Activated T-helper 17 cell treated with anti-CD3 and anti-CD28 coated beads, Interleukin-2, amount 50 U/mL, for 72 hours (primary cell): ENCODE results near the gene ADAMTS14. TPM values are rescaled to one million over a fixed set of nuclear protein-coding genes. Genes with fewer than 3 reads are reported as not detected.

Experiments used
- ATAC-seq: fragments of 150-1000 bp; cut with Tn5 transposase; replicated peaks from 2 replicates; pipeline ENCODE4 v1.10.0; 2021; ENCODE audit warnings: mild to moderate bottlenecking, moderate library complexity
- H3K27ac Mint-ChIP-seq: one replicate; pipeline ENCODE4 v1.8.0; 2022; ENCODE audit warnings: mixed read lengths
- H3K27me3 Mint-ChIP-seq: one replicate; pipeline ENCODE4 v1.8.0; 2022; ENCODE audit warnings: mixed read lengths
- H3K36me3 Mint-ChIP-seq: one replicate; pipeline ENCODE4 v1.8.0; 2022; ENCODE audit warnings: low read depth, mild to moderate bottlenecking, mixed read lengths
- H3K4me1 Mint-ChIP-seq: one replicate; pipeline ENCODE4 v1.8.0; 2022; ENCODE audit warnings: mixed read lengths
- H3K4me3 Mint-ChIP-seq: one replicate; pipeline ENCODE4 v1.8.0; 2022; ENCODE audit warnings: mild to moderate bottlenecking, mixed read lengths
- H3K9me3 Mint-ChIP-seq: one replicate; pipeline ENCODE4 v1.8.0; 2022; ENCODE audit warnings: mixed read lengths
- total RNA-seq, 2 donors: library from RNA; stranded (reverse); gene quantifications; one replicate each; pipeline ENCODE4 v1.2.3, GENCODE V29; 2022

The ADAMTS14 gene
- total RNA-seq, 2 donors from 2014 or later, result 0.06 to 0.19 TPM

DNA sequence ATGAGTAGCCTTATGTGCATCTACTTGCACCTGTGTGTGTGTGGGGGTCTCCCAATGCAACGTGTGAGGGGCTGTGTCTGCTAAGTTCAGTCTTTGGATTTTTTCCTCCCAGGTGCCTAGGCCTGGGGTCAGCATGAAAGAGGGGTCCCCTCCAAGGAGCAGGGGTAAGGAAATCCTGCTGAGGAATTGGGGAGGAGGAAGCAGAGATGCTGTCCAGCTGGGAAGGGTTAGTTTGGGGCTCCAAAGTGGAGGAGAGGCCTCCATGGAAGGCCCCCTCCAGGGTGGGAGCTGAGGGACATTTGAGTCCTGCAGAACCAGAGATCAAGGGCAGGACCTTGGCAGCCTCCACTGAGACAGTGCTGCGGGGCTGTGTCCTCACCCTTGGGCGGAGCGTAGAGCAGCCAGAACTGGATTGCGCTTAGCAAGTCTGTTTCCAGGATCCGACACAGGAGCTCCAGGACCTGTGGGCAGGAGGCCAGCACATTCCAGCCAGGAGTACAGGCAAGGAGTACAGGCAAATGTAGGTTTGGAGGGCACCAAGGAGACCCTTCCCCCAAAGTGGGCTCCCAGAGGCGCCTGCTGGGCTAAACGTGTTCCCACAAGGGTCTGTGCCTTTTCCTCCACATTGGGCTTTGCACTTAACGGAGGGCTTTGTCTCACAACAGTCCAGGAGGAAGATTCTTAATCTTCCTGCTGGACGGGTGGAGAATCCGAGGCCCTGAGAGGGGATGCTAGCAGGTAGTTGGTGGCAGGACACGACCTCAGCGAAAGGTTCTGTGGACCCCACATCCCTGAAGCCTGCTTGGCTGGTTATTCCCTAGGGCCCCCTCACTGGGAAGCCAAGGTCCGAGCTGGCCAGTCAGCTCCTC lies 102.7 kb downstream of the ADAMTS14 start:
- Mint-ChIP-seq H3K27ac (peak overlapping the region; percentile 10), H3K4me3 (no peak overlapping the region), H3K36me3 (no peaks in the 10 kb centered on the region), H3K9me3 (no peaks in the 10 kb centered on the region), H3K27me3 (no peaks in the 10 kb centered on the region), H3K4me1 (no peaks in the 10 kb centered on the region)
- ATAC-seq, result no peak

DNA sequence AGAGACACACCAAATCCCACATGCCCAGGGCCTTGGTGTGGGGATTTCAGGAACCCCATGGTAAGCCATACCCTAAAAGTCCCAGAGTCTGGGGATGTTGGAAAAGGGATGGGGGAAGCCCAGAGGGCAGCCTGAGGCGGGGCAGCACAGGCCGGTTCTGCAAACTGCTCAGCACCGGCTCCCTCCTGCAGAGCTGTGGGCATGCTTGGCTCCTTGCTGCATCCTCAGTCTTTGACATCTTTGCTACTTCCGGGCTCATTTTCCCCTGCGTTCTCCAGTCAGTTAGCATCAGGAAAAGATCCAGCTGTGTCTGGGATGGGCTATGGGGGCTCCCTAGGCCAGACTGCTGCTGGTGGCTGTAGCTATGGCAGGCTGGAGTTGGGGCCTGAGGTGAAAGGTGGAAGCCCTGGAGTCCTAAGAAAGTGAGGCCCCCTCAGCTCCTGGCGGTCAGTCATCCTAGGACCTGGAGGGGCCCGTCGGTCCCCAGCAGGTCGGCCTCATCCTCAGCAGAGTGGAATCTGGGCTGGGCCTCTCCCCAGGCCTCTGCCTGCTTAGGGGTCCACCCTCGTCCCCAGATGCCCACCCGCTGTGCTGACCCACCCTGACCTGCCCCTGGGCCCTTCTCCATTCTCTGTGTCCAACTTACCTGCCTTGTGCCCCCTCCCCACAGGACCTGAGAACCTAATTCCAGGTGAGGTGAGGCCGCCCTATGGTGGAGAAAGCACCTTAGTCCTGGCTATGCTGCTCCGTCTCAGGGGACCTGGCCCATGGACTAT lies 103.6 kb downstream of the ADAMTS14 start:
- no peaks in the 10 kb centered on the region for H3K9me3 Mint-ChIP-seq
- H3K27me3 Mint-ChIP-seq, result no peaks in the 10 kb centered on the region
- H3K27ac Mint-ChIP-seq, result no peak overlapping the region
- ATAC-seq, result no peak
- H3K36me3 Mint-ChIP-seq, result no peaks in the 10 kb centered on the region
- H3K4me1 Mint-ChIP-seq, result no peaks in the 10 kb centered on the region
- H3K4me3 Mint-ChIP-seq, result no peak overlapping the region

DNA sequence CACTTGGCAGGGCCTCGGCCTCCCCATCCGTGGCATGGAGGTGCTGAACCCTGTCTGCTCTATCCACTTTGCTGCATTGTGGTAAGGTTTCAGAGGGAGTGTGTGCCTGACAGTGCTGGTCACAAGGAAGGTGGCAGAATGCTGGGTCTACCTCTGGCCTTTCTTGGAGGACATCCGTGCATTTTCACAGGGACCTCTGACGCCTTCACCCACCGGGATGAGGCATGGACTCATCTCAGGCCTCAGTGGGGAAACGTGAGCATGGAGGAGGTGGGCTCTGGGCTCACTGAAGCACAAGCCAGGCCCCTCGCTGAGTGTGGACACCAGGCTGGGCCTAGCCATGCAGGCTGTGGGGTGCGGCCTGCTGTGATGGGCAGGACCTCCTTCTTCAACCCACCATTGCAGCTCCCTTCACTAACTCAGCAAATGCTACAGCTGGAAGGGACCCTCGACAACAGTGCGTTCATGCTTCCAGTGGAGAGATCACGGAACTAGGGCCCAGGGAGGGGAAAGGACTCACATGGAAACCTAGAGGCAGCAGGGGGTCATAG lies 104.2 kb downstream of the ADAMTS14 start:
- H3K36me3 Mint-ChIP-seq, result no peaks in the 10 kb centered on the region
- H3K9me3 Mint-ChIP-seq, result no peaks in the 10 kb centered on the region
- H3K4me3 Mint-ChIP-seq, result no peak overlapping the region
- H3K27ac Mint-ChIP-seq, result no peak overlapping the region
- ATAC-seq, result no peak
- H3K27me3 Mint-ChIP-seq, result no peaks in the 10 kb centered on the region
- H3K4me1 Mint-ChIP-seq, result no peaks in the 10 kb centered on the region

DNA sequence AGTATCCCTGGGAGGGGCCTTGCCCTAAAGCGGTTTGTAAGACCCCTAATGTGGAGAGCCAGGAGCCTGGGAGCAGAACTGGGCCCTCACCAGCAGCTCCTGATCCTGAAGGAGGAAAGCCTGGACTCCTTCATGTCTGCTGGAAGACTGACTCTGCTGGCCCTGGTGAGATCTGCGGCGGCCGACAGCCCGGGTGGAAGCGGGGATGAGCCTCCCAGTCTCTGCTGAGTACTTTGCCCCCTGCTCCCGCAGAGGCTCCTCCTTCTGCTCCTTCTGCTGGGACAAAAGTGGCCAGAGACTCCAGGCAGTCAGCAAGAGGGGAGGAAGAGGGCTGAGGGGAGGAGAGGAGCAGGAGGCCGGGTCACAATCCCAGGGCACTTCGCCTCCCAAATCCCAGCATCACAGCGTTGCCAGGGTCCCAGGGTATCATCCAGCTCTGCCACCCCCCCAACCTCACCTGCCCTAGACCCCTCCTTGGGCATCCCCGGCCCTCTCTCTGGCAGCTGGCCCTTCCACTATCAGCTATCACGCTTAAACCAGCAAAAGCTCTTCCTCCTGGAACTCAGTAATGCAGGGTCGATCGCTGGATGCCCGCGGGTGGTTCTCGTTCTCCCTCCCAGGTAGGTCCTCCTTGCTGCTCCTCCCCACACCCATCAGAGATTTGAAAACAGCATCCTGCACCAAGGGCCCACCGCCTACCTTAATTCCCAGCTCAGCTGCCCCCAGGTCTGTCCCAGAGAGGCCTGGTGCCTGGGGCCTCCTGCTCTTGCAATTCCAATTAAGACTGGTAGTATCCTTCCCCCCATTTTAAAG lies 105.0 kb downstream of the ADAMTS14 start:
- Mint-ChIP-seq H3K36me3 (no peaks in the 10 kb centered on the region), H3K27ac (no peak overlapping the region)

DNA sequence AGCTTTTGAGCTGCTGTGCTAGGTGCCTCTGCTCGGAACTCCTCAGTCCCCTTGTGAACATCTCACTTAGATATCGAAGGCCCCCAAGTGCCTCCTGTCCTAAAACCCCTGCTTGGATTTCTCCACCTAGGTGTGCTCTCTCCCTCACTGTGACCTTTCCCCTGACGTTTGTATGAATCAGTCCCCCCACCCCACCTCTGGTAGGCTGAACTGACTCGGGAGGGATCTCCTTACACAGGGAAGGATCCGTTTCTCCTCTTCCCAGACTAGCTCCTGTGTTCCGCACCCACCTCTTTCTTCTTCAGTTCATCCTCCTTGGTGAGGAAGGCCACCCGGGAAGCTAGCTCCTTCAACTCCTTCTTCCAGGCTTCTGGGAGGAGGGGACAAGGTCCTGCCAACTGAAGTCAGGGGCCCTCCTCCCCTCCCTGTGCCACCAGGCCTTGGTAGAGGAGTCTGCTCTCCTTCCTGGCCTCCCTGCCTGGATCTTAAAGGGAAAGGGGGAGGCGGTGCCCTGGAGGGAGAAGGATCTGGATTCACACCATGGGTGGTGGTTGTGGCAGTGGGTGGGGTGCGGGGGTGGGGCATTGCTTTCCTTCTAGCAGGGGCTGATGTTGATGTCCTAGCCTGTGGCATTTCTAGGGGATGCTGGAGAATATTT lies 106.1 kb downstream of the ADAMTS14 start:
- no peaks in the 10 kb centered on the region for H3K9me3 Mint-ChIP-seq
- no peak for ATAC-seq
- no peaks in the 10 kb centered on the region for H3K36me3 Mint-ChIP-seq
- peaks cover 5% of the 10 kb centered on the region for H3K27me3 Mint-ChIP-seq
- H3K4me1 Mint-ChIP-seq, result no peaks in the 10 kb centered on the region
- no peak overlapping the region for H3K4me3 Mint-ChIP-seq
- no peak overlapping the region for H3K27ac Mint-ChIP-seq

More for the DNA sequence above, 105.0 kb downstream of the ADAMTS14 start:
- H3K27me3 Mint-ChIP-seq, result no peaks in the 10 kb centered on the region
- H3K4me1 Mint-ChIP-seq, result no peaks in the 10 kb centered on the region
- no peak overlapping the region for H3K4me3 Mint-ChIP-seq
- no peak for ATAC-seq
- no peaks in the 10 kb centered on the region for H3K9me3 Mint-ChIP-seq

DNA sequence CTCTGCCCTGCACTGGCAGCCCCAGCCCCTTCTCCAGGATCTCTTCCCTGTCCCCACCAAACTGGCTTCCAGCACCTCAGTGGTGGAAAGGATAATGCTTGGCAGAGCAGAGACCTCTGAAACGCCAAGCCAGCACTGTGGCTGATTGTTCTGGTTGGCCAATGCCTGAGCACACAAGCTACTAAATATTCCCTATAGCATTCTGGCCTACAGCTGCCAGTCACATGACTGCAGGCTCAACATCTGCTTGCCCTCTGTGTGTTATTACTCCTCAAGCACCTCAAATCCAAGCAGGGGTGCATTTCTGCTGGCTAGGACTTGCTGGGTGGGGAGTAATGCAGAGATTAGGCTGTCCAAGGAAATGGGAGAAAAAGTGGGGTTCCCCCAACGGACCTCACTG lies 106.8 kb downstream of the ADAMTS14 start:
- no peaks in the 10 kb centered on the region for H3K9me3 Mint-ChIP-seq
- H3K4me3 Mint-ChIP-seq, result no peak overlapping the region
- no peaks in the 10 kb centered on the region for H3K36me3 Mint-ChIP-seq
- no peak for ATAC-seq
- H3K4me1 Mint-ChIP-seq, result no peaks in the 10 kb centered on the region
- no peak overlapping the region for H3K27ac Mint-ChIP-seq
- peaks cover 6% of the 10 kb centered on the region for H3K27me3 Mint-ChIP-seq

DNA sequence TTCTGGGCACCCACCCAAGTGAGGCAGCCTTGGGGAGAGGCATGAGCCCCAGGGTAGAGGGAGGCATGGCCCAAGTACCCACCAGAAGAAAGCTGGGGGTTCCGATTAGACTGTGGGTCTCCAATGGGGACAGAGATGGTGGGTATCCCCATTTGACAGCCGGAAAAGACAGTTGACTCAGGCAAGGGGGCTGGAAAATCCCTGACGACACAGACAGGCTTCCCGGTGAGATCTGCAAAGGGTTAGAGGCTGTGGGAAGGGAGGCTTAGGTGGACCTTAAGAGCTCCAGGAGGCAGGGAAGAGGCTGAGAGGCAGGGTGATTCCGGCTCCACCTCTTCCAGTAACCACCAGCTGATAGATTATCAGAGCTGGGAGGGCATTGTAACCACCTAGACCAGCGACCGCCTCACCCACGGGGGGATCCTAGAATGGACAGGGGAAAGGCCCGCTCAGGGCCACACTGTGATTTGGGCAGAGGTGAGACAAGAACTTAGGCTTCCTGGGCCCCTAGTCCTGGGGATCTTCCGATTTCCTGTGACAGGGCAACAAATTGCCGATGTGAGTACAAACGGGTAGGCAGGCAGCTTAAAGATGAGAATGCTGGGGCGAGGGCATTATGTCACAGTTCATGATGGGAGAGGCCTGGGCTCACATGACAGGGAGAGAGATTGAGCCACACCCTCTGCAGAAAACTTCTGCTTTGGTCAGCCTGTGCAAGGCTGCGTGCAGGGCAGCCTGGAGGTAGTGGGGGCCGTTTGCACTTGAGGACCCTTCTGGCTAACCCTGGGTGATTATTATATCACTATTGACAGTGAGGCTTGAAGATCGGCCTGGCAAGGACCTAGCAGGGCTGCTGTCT lies 107.4 kb downstream of the ADAMTS14 start:
- ATAC-seq, result no peak
- H3K4me1 Mint-ChIP-seq, result no peaks in the 10 kb centered on the region
- no peak overlapping the region for H3K4me3 Mint-ChIP-seq
- no peaks in the 10 kb centered on the region for H3K36me3 Mint-ChIP-seq
- H3K9me3 Mint-ChIP-seq, result no peaks in the 10 kb centered on the region
- H3K27ac Mint-ChIP-seq, result no peak overlapping the region
- peaks cover 6% of the 10 kb centered on the region for H3K27me3 Mint-ChIP-seq

DNA sequence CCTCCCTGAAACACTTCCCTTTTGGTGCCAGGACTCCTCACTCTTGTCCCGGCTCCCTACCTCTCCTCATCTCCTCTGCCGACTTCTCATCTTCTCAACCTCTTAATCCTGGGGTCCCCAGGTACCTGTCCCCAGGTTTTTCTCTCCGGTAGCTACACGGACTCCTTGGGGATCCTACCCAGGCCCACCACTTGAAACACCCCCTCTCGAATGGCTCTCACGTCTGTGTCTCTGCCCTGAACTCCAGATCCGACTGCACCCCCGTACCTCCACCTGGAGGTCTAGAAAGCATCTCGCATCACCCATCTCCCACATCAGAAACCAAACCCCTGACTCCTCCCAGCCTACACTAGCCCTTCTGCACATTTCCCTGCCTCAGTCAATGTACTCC lies 108.1 kb downstream of the ADAMTS14 start:
- Mint-ChIP-seq H3K4me1 (no peaks in the 10 kb centered on the region), H3K9me3 (no peaks in the 10 kb centered on the region), H3K27ac (no peak overlapping the region), H3K36me3 (no peaks in the 10 kb centered on the region), H3K27me3 (peaks cover 6% of the 10 kb centered on the region), H3K4me3 (no peak overlapping the region)
- ATAC-seq, result no peak

DNA sequence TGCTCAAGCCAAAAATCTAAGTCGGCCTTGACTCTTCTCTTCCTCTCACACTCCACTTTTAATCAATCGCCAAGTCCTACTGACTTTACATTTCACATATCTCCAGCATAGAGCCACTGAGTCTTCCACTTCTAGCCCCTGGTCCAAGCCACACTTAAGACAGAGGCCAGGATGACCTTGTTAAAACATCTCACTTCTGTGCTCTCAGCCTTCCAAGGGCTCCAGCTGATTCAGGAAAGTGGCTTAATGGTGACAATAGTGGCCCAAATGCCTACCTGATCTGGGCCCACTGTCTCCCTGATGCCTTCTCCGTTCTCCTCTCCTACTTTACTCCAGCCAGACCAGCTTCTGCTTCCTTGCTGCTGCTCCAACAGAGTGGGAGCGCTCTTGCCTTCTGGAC lies 108.5 kb downstream of the ADAMTS14 start:
- H3K9me3 Mint-ChIP-seq, result no peaks in the 10 kb centered on the region
- no peak for ATAC-seq

DNA sequence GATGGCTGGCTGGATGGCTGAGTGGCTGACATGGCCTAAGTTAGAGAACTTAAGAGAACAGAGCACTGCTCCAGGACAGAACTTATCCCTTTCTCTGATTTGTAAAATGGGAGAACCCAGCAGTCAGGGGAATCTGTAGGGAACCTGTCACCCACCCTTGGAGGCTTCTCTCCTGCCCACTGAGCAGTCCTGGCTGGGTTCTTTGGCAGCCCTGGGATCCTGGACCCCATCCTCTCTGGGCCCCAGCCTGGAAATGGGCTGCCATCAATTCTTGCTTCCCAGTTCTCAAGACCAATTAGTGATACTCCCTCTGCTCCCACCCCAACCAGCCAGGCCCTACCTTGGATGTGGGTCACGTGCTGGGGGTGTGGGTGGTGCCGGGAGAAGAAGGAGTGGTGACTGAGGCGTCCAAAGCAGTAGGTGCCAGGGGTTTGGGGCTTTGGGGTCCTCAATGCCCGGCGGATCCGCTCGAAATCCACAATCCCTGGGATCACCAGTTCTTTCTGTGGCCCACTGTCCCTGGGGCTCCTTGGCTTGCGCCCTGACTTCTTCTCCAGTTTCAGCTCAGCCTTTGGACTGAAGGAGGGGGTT lies 109.2 kb downstream of the ADAMTS14 start:
- H3K27me3 Mint-ChIP-seq, result peaks cover 6% of the 10 kb centered on the region
- no peak for ATAC-seq
- peaks cover 4% of the 10 kb centered on the region for H3K4me1 Mint-ChIP-seq
- no peak overlapping the region for H3K27ac Mint-ChIP-seq
- H3K4me3 Mint-ChIP-seq, result no peak overlapping the region
- no peaks in the 10 kb centered on the region for H3K9me3 Mint-ChIP-seq
- H3K36me3 Mint-ChIP-seq, result no peaks in the 10 kb centered on the region

More for the DNA sequence above, 108.5 kb downstream of the ADAMTS14 start:
- no peaks in the 10 kb centered on the region for H3K4me1 Mint-ChIP-seq
- H3K27me3 Mint-ChIP-seq, result peaks cover 6% of the 10 kb centered on the region
- no peaks in the 10 kb centered on the region for H3K36me3 Mint-ChIP-seq
- H3K27ac Mint-ChIP-seq, result no peak overlapping the region
- no peak overlapping the region for H3K4me3 Mint-ChIP-seq

DNA sequence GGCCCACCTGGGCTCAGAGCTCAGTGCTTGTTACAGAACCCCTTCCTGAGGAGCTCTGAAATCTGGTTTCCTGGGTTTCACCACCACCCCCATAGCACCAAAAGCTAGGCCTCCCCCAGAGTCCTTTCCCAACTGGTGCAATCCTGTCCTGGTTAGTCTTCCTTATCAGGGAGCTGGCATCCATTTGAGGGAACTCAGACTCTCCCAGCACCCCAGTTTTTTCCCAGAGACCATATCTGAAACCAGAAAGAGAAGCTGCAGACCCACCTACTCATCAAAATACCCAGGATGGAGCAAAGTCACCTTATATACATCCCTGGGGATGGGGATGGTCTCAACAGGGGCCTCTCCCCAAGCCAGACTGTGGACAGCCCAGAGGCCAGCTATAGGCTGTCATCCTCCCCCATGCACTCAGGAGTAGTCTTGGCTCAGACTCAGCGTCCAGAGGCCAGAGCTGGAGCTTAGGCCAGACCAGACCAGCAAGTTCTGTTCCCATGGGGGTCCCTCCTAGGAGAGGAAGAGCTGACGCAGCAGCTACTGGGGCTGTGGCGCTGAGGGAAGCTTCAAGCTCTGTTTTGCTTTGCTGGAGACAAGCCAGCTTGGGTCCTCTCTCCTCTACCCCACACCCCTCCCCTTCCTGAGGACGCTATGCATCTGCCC lies 109.9 kb downstream of the ADAMTS14 start:
- H3K9me3 Mint-ChIP-seq, result no peaks in the 10 kb centered on the region
- H3K27me3 Mint-ChIP-seq, result peaks cover 6% of the 10 kb centered on the region

DNA sequence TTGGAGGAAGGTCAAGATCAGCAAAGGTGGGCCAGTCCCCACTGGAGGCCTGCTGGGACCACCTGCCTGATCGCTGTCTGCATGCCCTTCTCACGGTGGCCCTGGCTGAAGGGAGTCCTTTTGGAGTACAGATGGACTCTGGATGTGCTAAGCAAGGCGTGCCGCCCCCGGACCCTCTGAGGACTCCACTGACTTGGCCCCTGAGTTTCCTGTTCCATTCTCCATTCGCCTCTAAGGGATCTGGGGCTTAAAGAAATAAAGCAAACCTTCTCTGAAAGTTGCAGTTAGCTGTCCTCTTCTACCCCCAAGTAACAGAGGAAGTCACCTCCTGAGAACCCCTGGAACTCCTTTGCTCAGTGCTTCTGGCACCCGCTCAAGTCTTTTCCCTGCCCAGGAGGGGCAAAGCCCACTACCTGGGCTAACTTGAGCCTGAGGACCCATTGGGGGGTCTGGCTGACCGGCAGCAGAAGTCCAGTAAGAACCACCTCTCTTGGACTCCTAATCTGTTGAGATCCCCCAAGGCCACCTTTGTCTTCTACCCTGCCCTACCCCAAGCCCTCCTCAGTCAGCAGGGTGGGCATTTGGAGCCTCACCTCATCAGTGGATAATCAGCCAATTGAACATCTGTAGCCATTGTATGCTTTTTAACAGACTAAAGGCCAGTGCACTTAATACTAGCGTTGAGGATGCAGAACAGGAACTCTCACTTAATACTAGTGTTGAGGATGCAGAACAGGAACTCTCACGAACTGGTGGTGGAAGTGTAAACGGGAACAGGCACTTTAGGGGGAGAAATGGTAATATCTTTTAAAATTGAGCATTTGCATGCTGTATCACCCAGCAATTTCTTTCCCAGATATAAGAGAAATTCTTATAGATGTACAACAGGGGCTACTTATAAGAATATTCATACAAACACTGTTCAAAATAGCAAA lies 110.7 kb downstream of the ADAMTS14 start:
- H3K27ac Mint-ChIP-seq, result no peak overlapping the region
- ATAC-seq, result no peak
- H3K9me3 Mint-ChIP-seq, result no peaks in the 10 kb centered on the region
- H3K4me1 Mint-ChIP-seq, result peaks cover 8% of the 10 kb centered on the region
- peaks cover 6% of the 10 kb centered on the region for H3K27me3 Mint-ChIP-seq
- H3K36me3 Mint-ChIP-seq, result no peaks in the 10 kb centered on the region
- no peak overlapping the region for H3K4me3 Mint-ChIP-seq

More for the DNA sequence above, 109.9 kb downstream of the ADAMTS14 start:
- Mint-ChIP-seq H3K27ac (no peak overlapping the region), H3K36me3 (no peaks in the 10 kb centered on the region), H3K4me1 (peaks cover 8% of the 10 kb centered on the region), H3K4me3 (no peak overlapping the region)
- ATAC-seq, result no peak
